Sigmoid colon (tissue), 7 donors: ENCODE data around the gene EFCAB13. TPM values are rescaled to one million over a fixed set of nuclear protein-coding genes. Genes with fewer than 3 reads are reported as not detected.
"Not testable (repeated sequence)": the region's sequence is repeated elsewhere in the genome, so short reads cannot be mapped to it uniquely, and the experiment has no call there.

ENCODE experiments used
- DNase-seq: peaks from one replicate; pipeline ENCODE4 v3.0.0-alpha.2; 2019
- H3K27ac ChIP-seq, 4 donors: fragments of 200-600 bp; sonication (generic); one replicate each; pipeline ENCODE4 v1.5.1; 2016 to 2019; ENCODE audit warnings: mild to moderate bottlenecking in 1 of 4
- H3K27me3 ChIP-seq, 3 donors: fragments of 200-600 bp; sonication (generic); one replicate each; pipeline ENCODE4 v1.5.1; 2019; ENCODE audit warnings: mild to moderate bottlenecking in 1 of 3
- H3K36me3 ChIP-seq, 4 donors: fragments of 200-600 bp; sonication (generic); one replicate each; pipeline ENCODE4 v1.5.1; 2016 to 2019
- H3K4me1 ChIP-seq, 4 donors: fragments of 200-600 bp; sonication (generic); one replicate each; pipeline ENCODE4 v1.5.1; 2017 to 2019
- H3K4me3 ChIP-seq, 4 donors: fragments of 200-600 bp; sonication (generic); one replicate each; pipeline ENCODE4 v1.5.1; 2017 to 2019; ENCODE audit warnings: mild to moderate bottlenecking in 2 of 4, moderate library complexity in 1 of 4
- H3K9me3 ChIP-seq, 4 donors: fragments of 200-600 bp in 3 of 4; sonication (generic) in 3 of 4; one replicate each; pipeline versions ENCODE4 v1.5.1 to v1.6.1; 2013 to 2019
- CTCF ChIP-seq, 4 experiments: fragments of 450-650 bp in 3 of 4; fragments of 200-600 bp in 1 of 4; IDR thresholded peaks; one replicate each; pipeline ENCODE4 v1.5.1; 2016 to 2019; ENCODE audit warnings: antibody characterized with exemption in 4 of 4, mild to moderate bottlenecking in 3 of 4, moderate library complexity in 2 of 4
- EP300 ChIP-seq, 4 donors: sonication (generic); formaldehyde crosslinking; IDR thresholded peaks; one replicate each; pipeline ENCODE4 v1.6.1; 2017; ENCODE audit warnings: antibody characterized with exemption in 4 of 4
- POLR2A ChIP-seq, 2 donors: fragments of 450-650 bp; IDR thresholded peaks; one replicate each; pipeline ENCODE4 v1.6.1; 2016; ENCODE audit warnings: antibody characterized with exemption in 2 of 2, mild to moderate bottlenecking in 2 of 2, moderate library complexity in 2 of 2
- POLR2AphosphoS5 ChIP-seq, 4 donors: sonication (generic); formaldehyde crosslinking; IDR thresholded peaks; one replicate each; pipeline ENCODE4 v1.6.1; 2017; ENCODE audit warnings: antibody characterized with exemption in 4 of 4
- WGBS, 2 donors: extraction: QIAGEN DNeasy Blood & Tissue Kit; methylation state at CpG; one replicate each; pipeline ENCODE4 v1.1.7; 2013; 5-methylcytosine and 5-hydroxymethylcytosine counted together
- intact Hi-C: fragments of 100-400 bp; cut with DNase I; formaldehyde crosslinking; loops from one replicate; pipeline ENCODE4 v1.15.1; 2023
- polyA plus RNA-seq, 3 donors: library from polyadenylated mRNA; stranded (reverse); fragments of 200-250 nt; gene quantifications; one replicate each; pipeline ENCODE4 v1.2.3, GENCODE V29; 2013
- total RNA-seq, 4 donors: library from RNA; depleted of rRNA; stranded (reverse); fragments of >200 nt; gene quantifications; one replicate each; pipeline ENCODE4 v1.1.0, GENCODE V29; 2016
- donor health status: healthy with polysubstance abuse.
- donor health status: Bipolar disorder and iron deficiency.
- donor health status: healthy.

Gene EFCAB13
- total and polyA plus RNA-seq, 7 donors: 0.46 to 16.3 (median 8.7) TPM

DNA sequence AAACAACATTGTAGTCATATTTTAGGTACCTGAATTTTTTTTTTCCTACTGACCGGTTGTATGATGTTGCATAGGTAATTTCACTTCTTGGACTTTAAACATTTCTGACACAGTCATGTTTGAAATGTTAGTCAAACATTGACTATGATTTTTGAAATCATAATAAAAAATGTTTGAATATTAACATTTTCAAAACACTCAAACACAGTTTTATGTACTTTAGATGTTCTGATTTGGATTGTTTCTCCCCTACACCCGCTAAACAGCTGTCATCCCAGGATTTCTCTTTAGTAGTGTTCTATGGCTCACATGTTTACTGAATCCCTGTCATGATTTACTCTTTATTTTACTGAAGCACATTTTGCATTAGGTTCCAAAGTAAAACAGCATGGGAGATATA is 104.2 kb downstream of the EFCAB13 start:
- WGBS, 2 donors: 19 to 65% methylated on average over 2 of the region's 2 CpGs
- intact Hi-C loops: no loop called here
- Histone ChIP-seq H3K27ac (no peak overlapping the region), H3K36me3 (no peaks in the 10 kb centered on the region), H3K9me3 (no peaks in the 10 kb centered on the region), H3K4me1 (peaks cover 0 to 11% (median 11%) of the 10 kb centered on the region in 4 donors), H3K27me3 (peaks cover 0 to 12% (median 8%) of the 10 kb centered on the region in 3 donors), H3K4me3 (no peak overlapping the region)
- TF ChIP-seq POLR2AphosphoS5 (IDR thresholded peaks at IDR 0.05) (no peak), POLR2A (IDR thresholded peaks at IDR 0.05) (no peak), EP300 (IDR thresholded peaks at IDR 0.05) (no peak), CTCF (IDR thresholded peaks at IDR 0.05) (no peak)
- DNase-seq: no peak

GRCh38 chr17:47432240-47432639 is 108.5 kb downstream of the EFCAB13 start:
- H3K4me1 ChIP-seq, H3K27me3 ChIP-seq, H3K27ac ChIP-seq, intact Hi-C loops, H3K4me3 ChIP-seq, H3K36me3 ChIP-seq, DNase-seq, H3K9me3 ChIP-seq: not testable (repeated sequence)
- 96 to 97% methylated on average over 9 of the region's 9 CpGs for WGBS, 2 donors

GRCh38 chr17:47465165-47465564 is 141.4 kb downstream of the EFCAB13 start:
- Histone ChIP-seq H3K27ac (no peak overlapping the region), H3K9me3 (no peaks in the 10 kb centered on the region), H3K27me3 (no peaks in the 10 kb centered on the region), H3K4me1 (no peaks in the 10 kb centered on the region), H3K36me3 (peaks cover 0 to 7% (median 0%) of the 10 kb centered on the region in 4 donors), H3K4me3 (no peak overlapping the region)
- DNase-seq: no peak
- TF ChIP-seq EP300 (IDR thresholded peaks at IDR 0.05): no peak
- TF ChIP-seq POLR2AphosphoS5 (IDR thresholded peaks at IDR 0.05): no peak
- TF ChIP-seq POLR2A (IDR thresholded peaks at IDR 0.05): no peak
- no peak for TF ChIP-seq CTCF (IDR thresholded peaks at IDR 0.05)
- intact Hi-C loops: no loop called here
- 96 to 98% methylated on average over 3 of the region's 3 CpGs for WGBS, 2 donors

DNA sequence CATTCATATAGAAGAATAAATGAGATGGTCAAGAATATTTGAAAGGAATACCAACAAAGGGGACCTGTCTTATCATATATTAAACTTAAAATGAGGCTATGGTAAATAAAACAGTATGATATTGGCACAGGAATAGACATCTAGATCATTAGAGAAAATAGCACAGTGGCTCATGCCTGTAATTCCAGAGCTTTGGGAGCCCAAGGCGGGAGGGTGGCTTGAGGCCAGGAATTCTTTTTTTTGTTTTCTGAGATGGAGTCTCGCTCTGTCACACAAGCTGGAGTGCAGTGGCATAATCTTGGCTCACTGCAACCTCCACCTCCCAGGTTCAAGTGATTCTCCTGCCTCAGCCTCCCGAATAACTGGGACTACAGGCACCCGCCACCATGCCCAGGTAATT is 143.2 kb downstream of the EFCAB13 start:
- intact Hi-C loops, H3K27me3 ChIP-seq, H3K4me3 ChIP-seq, DNase-seq, H3K9me3 ChIP-seq, H3K36me3 ChIP-seq, H3K4me1 ChIP-seq, H3K27ac ChIP-seq: not testable (repeated sequence)
- 90 to 96% methylated on average over 4 of the region's 4 CpGs for WGBS, 2 donors

DNA sequence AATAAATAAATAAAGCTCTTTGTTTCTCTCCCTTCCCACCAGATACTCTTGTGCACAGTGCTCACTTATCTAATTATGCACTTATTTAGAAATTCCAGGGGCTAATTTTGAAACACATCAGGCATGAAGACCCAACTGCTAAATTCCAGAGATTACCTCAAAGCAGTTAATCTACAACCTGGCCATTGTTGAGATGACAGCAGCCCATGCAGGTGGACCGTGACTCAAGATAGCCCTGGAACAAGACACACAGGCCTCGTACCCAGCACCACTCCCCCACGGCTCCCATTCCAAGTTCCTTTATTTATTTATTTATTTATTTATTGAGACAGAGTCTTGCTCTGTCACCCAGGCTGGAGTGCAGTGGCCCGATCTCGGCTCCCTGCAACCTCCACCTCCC is 147.1 kb downstream of the EFCAB13 start:
- WGBS, 2 donors: 94 to 95% methylated on average over 5 of the region's 5 CpGs
- no peak overlapping the region for H3K27ac ChIP-seq
- TF ChIP-seq POLR2AphosphoS5 (IDR thresholded peaks at IDR 0.05) (no peak), EP300 (IDR thresholded peaks at IDR 0.05) (no peak), CTCF (IDR thresholded peaks at IDR 0.05) (no peak), POLR2A (IDR thresholded peaks at IDR 0.05) (no peak)
- H3K4me3 ChIP-seq: no peak overlapping the region
- H3K4me1 ChIP-seq: no peaks in the 10 kb centered on the region
- H3K27me3 ChIP-seq: no peaks in the 10 kb centered on the region
- DNase-seq: no peak
- peaks cover 0 to 30% (median 0%) of the 10 kb centered on the region in 4 donors for H3K36me3 ChIP-seq
- H3K9me3 ChIP-seq: no peaks in the 10 kb centered on the region
- intact Hi-C loops: no loop called here

GRCh38 chr17:47472073-47472472 is 148.3 kb downstream of the EFCAB13 start:
- intact Hi-C loops, H3K9me3 ChIP-seq, DNase-seq, H3K27ac ChIP-seq, H3K27me3 ChIP-seq, H3K4me3 ChIP-seq, H3K4me1 ChIP-seq: not testable (repeated sequence)
- H3K36me3 ChIP-seq: peaks cover 0 to 34% (median 0%) of the 10 kb centered on the region in 4 donors
- WGBS, 2 donors: 92 to 96% methylated on average over 6 of the region's 6 CpGs

Other genes with a start within 250 kb of the EFCAB13 start
- 10 to 100 TPM; 41.0 to 61.4 (median 56.2) TPM for gene CDC27, start 134.7 kb upstream of the EFCAB13 start, total RNA-seq
- gene CDC27, start 134.7 kb upstream of the EFCAB13 start, polyA plus RNA-seq: 10 to 100 TPM in 2 of 3 donors, 1 to 10 TPM in 1; 7.2 to 25.9 (median 17.3) TPM
- gene MYL4, start 114.6 kb upstream of the EFCAB13 start, total RNA-seq: 1 to 10 TPM in 1 of 4 donors, not detected in 3; 1.1 TPM
- gene MYL4, start 114.6 kb upstream of the EFCAB13 start, polyA plus RNA-seq: 1 to 10 TPM in 1 of 3 donors, under 1 TPM in 1, not detected in 1; 0.31 to 2.8 TPM
- 10 to 100 TPM; 28.5 to 62.7 (median 40.1) TPM for gene ITGB3, start 70.1 kb upstream of the EFCAB13 start, total RNA-seq
- gene ITGB3, start 70.1 kb upstream of the EFCAB13 start, polyA plus RNA-seq: 1 to 10 TPM in 2 of 3 donors, under 1 TPM in 1; 0.69 to 3.4 (median 1.8) TPM
- 100 to 1,000 TPM in 3 of 4 donors, 10 to 100 TPM in 1; 89.2 to 164 (median 106) TPM for gene NPEPPS, start 207.2 kb downstream of the EFCAB13 start, total RNA-seq
- gene NPEPPS, start 207.2 kb downstream of the EFCAB13 start, polyA plus RNA-seq: 10 to 100 TPM; 42.8 to 54.3 (median 43.8) TPM